Measurements from ENCODE around the gene VPS13D.

Gene VPS13D

GRCh38 chr1:12229386-12229834, 420 bp upstream of the VPS13D start:
- no peak for DNase-seq

GRCh38 chr1:12230549-12231275, 882 bp downstream of the VPS13D start:
- no peak for DNase-seq

GRCh38 chr1:12231276-12231595, 1.4 kb downstream of the VPS13D start:
- DNase-seq, result no peak

GRCh38 chr1:12232221-12232620, 2.4 kb downstream of the VPS13D start:
- DNase-seq, result no peak

- no peak for DNase-seq
These were observed 14.2 kb downstream of the VPS13D start for GRCh38 chr1:12244078-12244477.

GRCh38 chr1:12244585-12244984, 14.8 kb downstream of the VPS13D start:
- no peak for DNase-seq

GRCh38 chr1:12245116-12245515, 15.3 kb downstream of the VPS13D start:
- DNase-seq, result no peak

GRCh38 chr1:12245733-12246132, 15.9 kb downstream of the VPS13D start:
- DNase-seq, result no peak

- no peak for DNase-seq
These were observed 16.8 kb downstream of the VPS13D start for GRCh38 chr1:12246584-12246983.

- DNase-seq, result no peak
These were observed 19.4 kb downstream of the VPS13D start for GRCh38 chr1:12249181-12249580.

- DNase-seq, result no peak
These were observed 19.9 kb downstream of the VPS13D start for GRCh38 chr1:12249748-12250147.

- no peak for DNase-seq
These were observed 21.6 kb downstream of the VPS13D start for GRCh38 chr1:12251442-12251841.

GRCh38 chr1:12255913-12256312, 26.1 kb downstream of the VPS13D start:
- no peak for DNase-seq

- no peak for DNase-seq
These were observed 28.4 kb downstream of the VPS13D start for GRCh38 chr1:12258272-12258671.

GRCh38 chr1:12269351-12269750, 39.5 kb downstream of the VPS13D start:
- no peak for DNase-seq

GRCh38 chr1:12271033-12271432, 41.2 kb downstream of the VPS13D start:
- DNase-seq, result no peak

GRCh38 chr1:12272770-12273169, 42.9 kb downstream of the VPS13D start:
- peak; percentile 20 to 38 for DNase-seq

GRCh38 chr1:12275370-12275769, 45.5 kb downstream of the VPS13D start:
- DNase-seq, result no peak

GRCh38 chr1:12276225-12276624, 46.4 kb downstream of the VPS13D start:
- DNase-seq, result no peak

GRCh38 chr1:12279003-12279402, 49.2 kb downstream of the VPS13D start:
- no peak for DNase-seq

- no peak for DNase-seq
These were observed 50.1 kb downstream of the VPS13D start for GRCh38 chr1:12279728-12280464.

- DNase-seq, result no peak
These were observed 52.3 kb downstream of the VPS13D start for GRCh38 chr1:12282142-12282541.

GRCh38 chr1:12284486-12284885, 54.7 kb downstream of the VPS13D start:
- DNase-seq, result no peak

- no peak for DNase-seq
These were observed 55.8 kb downstream of the VPS13D start for GRCh38 chr1:12285496-12286143.

Measured in SHP77 (cell line).